Stimulated activated naive CD8-positive, alpha-beta T cell treated with anti-CD3 and anti-CD28 coated beads, Interleukin-15, Interleukin-2, amounts not matched to agents 100 ng/mL and 50 ng/mL, for 24 hours (primary cell): ENCODE measurements around the gene SLC16A5.
"Not testable (repeated sequence)": the region's sequence is repeated elsewhere in the genome, so short reads cannot be mapped to it uniquely, and the experiment has no call there.

Experiments
- H3K27ac Mint-ChIP-seq: one replicate; pipeline ENCODE4 v1.8.0; 2021; ENCODE audit warnings: mild to moderate bottlenecking, mixed read lengths
- H3K27me3 Mint-ChIP-seq: one replicate; pipeline ENCODE4 v1.8.0; 2021; ENCODE audit warnings: mixed read lengths
- H3K36me3 Mint-ChIP-seq: one replicate; pipeline ENCODE4 v1.8.0; 2021; ENCODE audit warnings: low read depth, mixed read lengths
- H3K4me1 Mint-ChIP-seq: one replicate; pipeline ENCODE4 v1.8.0; 2021; ENCODE audit warnings: low read depth, mixed read lengths
- H3K4me3 Mint-ChIP-seq: one replicate; pipeline ENCODE4 v1.8.0; 2021; ENCODE audit warnings: mild to moderate bottlenecking, mixed read lengths
- H3K9me3 Mint-ChIP-seq: one replicate; pipeline ENCODE4 v1.8.0; 2021; ENCODE audit warnings: mixed read lengths

The SLC16A5 gene

GRCh38 chr17:75087558-75088453, at the start of gene SLC16A5:
Gene SLC16A5 (plus strand): TSS chr17:75087954. CDS start chr17:75093637, 5,683 bp downstream.
- peak within 1 kb of the TSS; percentile 72 for H3K4me3 Mint-ChIP-seq
- no peaks in the 10 kb centered on the region for H3K27me3 Mint-ChIP-seq
- H3K4me1 Mint-ChIP-seq = peaks cover 37% of the 10 kb centered on the region
- peak within 1 kb of the TSS; percentile 42 for H3K27ac Mint-ChIP-seq
- no peaks in the 10 kb centered on the region for H3K36me3 Mint-ChIP-seq
- no peaks in the 10 kb centered on the region for H3K9me3 Mint-ChIP-seq

- H3K36me3 Mint-ChIP-seq = peaks cover 41% of the 10 kb centered on the region
- peaks cover 38% of the 10 kb centered on the region for H3K4me1 Mint-ChIP-seq
- H3K27ac Mint-ChIP-seq = no peak overlapping the region
These were observed 48.5 kb upstream of the SLC16A5 start for GRCh38 chr17:75039238-75039637.

GRCh38 chr17:75041656-75042280, 46.0 kb upstream of the SLC16A5 start:
- Mint-ChIP-seq H3K4me3 (no peak overlapping the region), H3K27me3 (no peaks in the 10 kb centered on the region), H3K4me1 (peaks cover 34% of the 10 kb centered on the region), H3K27ac (no peak overlapping the region), H3K9me3 (no peaks in the 10 kb centered on the region), H3K36me3 (peaks cover 36% of the 10 kb centered on the region)

More at GRCh38 chr17:75039238-75039637, 48.5 kb upstream of the SLC16A5 start:
- H3K9me3 Mint-ChIP-seq = no peaks in the 10 kb centered on the region
- H3K27me3 Mint-ChIP-seq = peaks cover 5% of the 10 kb centered on the region
- no peak overlapping the region for H3K4me3 Mint-ChIP-seq

- H3K27ac Mint-ChIP-seq = not testable (repeated sequence)
These were observed 44.0 kb upstream of the SLC16A5 start for GRCh38 chr17:75043789-75044188.

GRCh38 chr17:75044716-75045115, 43.0 kb upstream of the SLC16A5 start:
- Mint-ChIP-seq H3K4me3 (peak overlapping the region; percentile 20), H3K36me3 (peaks cover 24% of the 10 kb centered on the region), H3K9me3 (no peaks in the 10 kb centered on the region), H3K27ac (no peak overlapping the region), H3K27me3 (no peaks in the 10 kb centered on the region), H3K4me1 (peaks cover 41% of the 10 kb centered on the region)

More at GRCh38 chr17:75043789-75044188, 44.0 kb upstream of the SLC16A5 start:
- peaks cover 38% of the 10 kb centered on the region for H3K4me1 Mint-ChIP-seq
- peaks cover 30% of the 10 kb centered on the region for H3K36me3 Mint-ChIP-seq
- not testable (repeated sequence) for H3K9me3 Mint-ChIP-seq, H3K4me3 Mint-ChIP-seq, H3K27me3 Mint-ChIP-seq

GRCh38 chr17:75045946-75046406, 41.8 kb upstream of the SLC16A5 start:
- Mint-ChIP-seq H3K4me3 (peak overlapping the region; percentile 98), H3K4me1 (peaks cover 41% of the 10 kb centered on the region), H3K36me3 (peaks cover 13% of the 10 kb centered on the region), H3K27ac (peak overlapping the region; percentile 90)
- H3K27me3 Mint-ChIP-seq, H3K9me3 Mint-ChIP-seq: not testable (repeated sequence)

- Mint-ChIP-seq H3K27ac (peak within 1 kb of the TSS; percentile 90), H3K36me3 (peaks cover 9% of the 10 kb centered on the region), H3K9me3 (no peaks in the 10 kb centered on the region), H3K27me3 (no peaks in the 10 kb centered on the region), H3K4me1 (peaks cover 41% of the 10 kb centered on the region), H3K4me3 (peak within 1 kb of the TSS; percentile 98)
These were observed 41.1 kb upstream of the SLC16A5 start, which contains the start of the genes ATP5PD and KCTD2 for GRCh38 chr17:75046407-75047289. Gene ATP5PD (minus strand): TSS chr17:75046969. CDS start chr17:75042650, 4,319 bp downstream. Gene KCTD2 (plus strand): TSS chr17:75047225. CDS start chr17:75047251, 26 bp downstream.

GRCh38 chr17:75047398-75048098, 40.2 kb upstream of the SLC16A5 start:
- Mint-ChIP-seq H3K9me3 (no peaks in the 10 kb centered on the region), H3K4me1 (peaks cover 41% of the 10 kb centered on the region), H3K27me3 (no peaks in the 10 kb centered on the region), H3K4me3 (peak overlapping the region; percentile 86), H3K36me3 (peaks cover 9% of the 10 kb centered on the region), H3K27ac (peak overlapping the region; percentile 86)

GRCh38 chr17:75048249-75048878, 39.4 kb upstream of the SLC16A5 start:
- peaks cover 17% of the 10 kb centered on the region for H3K36me3 Mint-ChIP-seq
- H3K4me3 Mint-ChIP-seq = peak overlapping the region; percentile 86
- H3K9me3 Mint-ChIP-seq = no peaks in the 10 kb centered on the region
- peaks cover 41% of the 10 kb centered on the region for H3K4me1 Mint-ChIP-seq
- H3K27ac Mint-ChIP-seq = no peak overlapping the region
- no peaks in the 10 kb centered on the region for H3K27me3 Mint-ChIP-seq

GRCh38 chr17:75049057-75049456, 38.7 kb upstream of the SLC16A5 start:
- peaks cover 21% of the 10 kb centered on the region for H3K36me3 Mint-ChIP-seq
- peaks cover 41% of the 10 kb centered on the region for H3K4me1 Mint-ChIP-seq
- H3K27me3 Mint-ChIP-seq = no peaks in the 10 kb centered on the region
- H3K27ac Mint-ChIP-seq = no peak overlapping the region
- H3K4me3 Mint-ChIP-seq = no peak overlapping the region
- H3K9me3 Mint-ChIP-seq = no peaks in the 10 kb centered on the region

- peaks cover 38% of the 10 kb centered on the region for H3K4me1 Mint-ChIP-seq
- H3K9me3 Mint-ChIP-seq = no peaks in the 10 kb centered on the region
- no peak overlapping the region for H3K27ac Mint-ChIP-seq
- H3K36me3 Mint-ChIP-seq = peaks cover 23% of the 10 kb centered on the region
- H3K27me3 Mint-ChIP-seq = no peaks in the 10 kb centered on the region
- H3K4me3 Mint-ChIP-seq = no peak overlapping the region
These were observed 38.0 kb upstream of the SLC16A5 start for GRCh38 chr17:75049706-75050105.

- Mint-ChIP-seq H3K4me1 (peaks cover 20% of the 10 kb centered on the region), H3K4me3 (no peak overlapping the region), H3K27ac (no peak overlapping the region), H3K36me3 (peaks cover 33% of the 10 kb centered on the region), H3K9me3 (no peaks in the 10 kb centered on the region), H3K27me3 (no peaks in the 10 kb centered on the region)
These were observed 35.8 kb upstream of the SLC16A5 start for GRCh38 chr17:75051941-75052340.
